HepG2 (cell line): ENCODE results near the gene PNO1. TPM values are rescaled to one million over a fixed set of nuclear protein-coding genes. Genes with fewer than 3 reads are reported as not detected.

Experiments used
- ARNTL ChIP-seq: sonication (generic); formaldehyde crosslinking; IDR thresholded peaks from 2 replicates; pipeline ENCODE4 v1.4.0; 2020; ENCODE audit warnings: mild to moderate bottlenecking, missing genetic modification reagents
- CREB1 ChIP-seq, 2 experiments: fragments of 450-650 bp in 1 of 2; IDR thresholded peaks; 2 replicates each; pipeline ENCODE4 v1.6.1; 2016 to 2017; ENCODE audit warnings: control low read depth in 1 of 2, mild to moderate bottlenecking in 1 of 2, missing compliant biosample characterization in 1 of 2, missing genetic modification characterization in 1 of 2
- ELF3 ChIP-seq: IDR thresholded peaks from 2 replicates; pipeline ENCODE4 v1.6.1; 2016; ENCODE audit warnings: missing genetic modification reagents, missing compliant biosample characterization
- ELF4 ChIP-seq: sonication (generic); formaldehyde crosslinking; IDR thresholded peaks from 2 replicates; pipeline ENCODE4 v1.5.0; 2020; ENCODE audit warnings: missing genetic modification reagents, mild to moderate bottlenecking, moderate library complexity, borderline replicate concordance
- FOSL2 ChIP-seq: sonication (generic); formaldehyde crosslinking; IDR thresholded peaks from 2 replicates; pipeline ENCODE4 v1.4.0; 2020; ENCODE audit warnings: missing genetic modification reagents
- GTF2F1 ChIP-seq: fragments of 150-350 bp; IDR thresholded peaks from 2 replicates; pipeline ENCODE4 v1.6.1; 2014; ENCODE audit warnings: low read length
- KAT7 ChIP-seq: IDR thresholded peaks from 2 replicates; pipeline ENCODE4 v1.6.1; 2018; ENCODE audit warnings: borderline replicate concordance, missing compliant biosample characterization
- MEIS1 ChIP-seq: sonication (generic); formaldehyde crosslinking; IDR thresholded peaks from 2 replicates; pipeline ENCODE4 v1.9.0; 2021; ENCODE audit warnings: mild to moderate bottlenecking, missing genetic modification reagents, moderate library complexity, borderline replicate concordance
- NR2C2 ChIP-seq: sonication (generic); formaldehyde crosslinking; IDR thresholded peaks from 2 replicates; pipeline ENCODE4 v1.4.0; 2020; ENCODE audit warnings: missing genetic modification reagents, mild to moderate bottlenecking, moderate library complexity, borderline replicate concordance
- NR2F1 ChIP-seq, 2 experiments: fragments of 450-650 bp in 1 of 2; formaldehyde crosslinking in 1 of 2; IDR thresholded peaks; 2 replicates each; pipeline versions ENCODE4 v1.5.0 to v1.6.1; 2016 to 2020; ENCODE audit warnings: mild to moderate bottlenecking in 1 of 2, missing compliant biosample characterization in 1 of 2, missing genetic modification reagents in 1 of 2, moderate library complexity in 1 of 2
- PRPF4 ChIP-seq: fragments of 200-400 bp; formaldehyde crosslinking; IDR thresholded peaks from 2 replicates; pipeline ENCODE4 v1.6.1; 2016; ENCODE audit warnings: low read length, low read depth; ENCODE audit not compliant: poor library complexity, severe bottlenecking
- RELA ChIP-seq: sonication (generic); formaldehyde crosslinking; IDR thresholded peaks from 2 replicates; pipeline ENCODE4 v1.4.0; 2020; ENCODE audit warnings: missing genetic modification reagents
- SNAI1 ChIP-seq: sonication (generic); formaldehyde crosslinking; IDR thresholded peaks from 2 replicates; pipeline ENCODE4 v1.5.0; 2020; ENCODE audit warnings: mild to moderate bottlenecking, missing genetic modification reagents, borderline replicate concordance
- SSRP1 ChIP-seq: IDR thresholded peaks from 2 replicates; pipeline ENCODE4 v1.6.1; 2016; ENCODE audit warnings: control low read depth
- XRCC5 ChIP-seq: fragments of 200-400 bp; formaldehyde crosslinking; optimal IDR thresholded peaks from 2 replicates; pipeline ENCODE3; 2017; ENCODE audit warnings: mild to moderate bottlenecking, low read length
- ZNF10 ChIP-seq: sonication (generic); formaldehyde crosslinking; IDR thresholded peaks from 2 replicates; pipeline ENCODE4 v1.4.0; 2020; ENCODE audit warnings: mild to moderate bottlenecking, low read depth, missing genetic modification reagents, borderline replicate concordance
- ZNF143 ChIP-seq: sonication (generic); formaldehyde crosslinking; IDR thresholded peaks from 2 replicates; pipeline ENCODE4 v1.4.0; 2020; ENCODE audit warnings: missing genetic modification reagents
- ZNF333 ChIP-seq: sonication (generic); formaldehyde crosslinking; IDR thresholded peaks from 2 replicates; pipeline ENCODE4 v1.4.0; 2020; ENCODE audit warnings: mild to moderate bottlenecking, missing genetic modification reagents, borderline replicate concordance
- ZNF672 ChIP-seq: sonication (generic); formaldehyde crosslinking; IDR thresholded peaks from 2 replicates; pipeline ENCODE4 v1.8.1; 2022; ENCODE audit warnings: missing genetic modification reagents
- ZNF747 ChIP-seq: sonication (generic); formaldehyde crosslinking; IDR thresholded peaks from 2 replicates; pipeline ENCODE4 v1.8.1; 2023; ENCODE audit warnings: missing genetic modification reagents, mild to moderate bottlenecking, borderline replicate concordance
- ZZZ3 ChIP-seq: sonication (generic); formaldehyde crosslinking; IDR thresholded peaks from 2 replicates; pipeline ENCODE4 v1.4.0; 2020; ENCODE audit warnings: missing genetic modification reagents, mild to moderate bottlenecking, borderline replicate concordance
- polyA plus RNA-seq, 8 experiments: library from polyadenylated mRNA; depleted of rRNA in 3 of 8; stranded (reverse) in 7 of 8; unstranded in 1 of 8; fragments of >200 nt; fragmentation: Illumina TruSeq in 4 of 8; extraction: Trizol in 4 of 8; gene quantifications; 2 replicates each; pipeline versions ENCODE4 v1.2.1 to v1.2.3, GENCODE V29; 2011 to 2016; ENCODE audit warnings: low read depth in 4 of 8, missing spikeins in 1 of 8, mixed read lengths in 1 of 8; ENCODE audit not compliant: insufficient read depth in 1 of 8
- total RNA-seq, 5 experiments: library from RNA; depleted of rRNA; stranded (reverse); fragments of >200 nt; fragmentation: Illumina TruSeq; extraction: Trizol; gene quantifications; 2 replicates each; pipeline ENCODE4 v1.2.3, GENCODE V29; 2016; ENCODE audit warnings: low read depth in 1 of 5
- TF ChIP-seq, protein P1 (sequence below): sonication (generic); formaldehyde crosslinking; IDR thresholded peaks from 2 replicates; pipeline ENCODE4 v1.8.1; 2022; ENCODE audit warnings: low read depth, mild to moderate bottlenecking, missing genetic modification reagents
- TF ChIP-seq, protein P2 (sequence below): sonication (generic); formaldehyde crosslinking; IDR thresholded peaks from 2 replicates; pipeline ENCODE4 v1.4.0; 2020; ENCODE audit warnings: low read depth, missing genetic modification reagents

PNO1 gene
- total and polyA plus RNA-seq, 2 of the 13 experiments (the other 11 are each of a cell fraction or from before 2014, with no cell fraction given) = 12.8 to 48.5 TPM

DNA sequence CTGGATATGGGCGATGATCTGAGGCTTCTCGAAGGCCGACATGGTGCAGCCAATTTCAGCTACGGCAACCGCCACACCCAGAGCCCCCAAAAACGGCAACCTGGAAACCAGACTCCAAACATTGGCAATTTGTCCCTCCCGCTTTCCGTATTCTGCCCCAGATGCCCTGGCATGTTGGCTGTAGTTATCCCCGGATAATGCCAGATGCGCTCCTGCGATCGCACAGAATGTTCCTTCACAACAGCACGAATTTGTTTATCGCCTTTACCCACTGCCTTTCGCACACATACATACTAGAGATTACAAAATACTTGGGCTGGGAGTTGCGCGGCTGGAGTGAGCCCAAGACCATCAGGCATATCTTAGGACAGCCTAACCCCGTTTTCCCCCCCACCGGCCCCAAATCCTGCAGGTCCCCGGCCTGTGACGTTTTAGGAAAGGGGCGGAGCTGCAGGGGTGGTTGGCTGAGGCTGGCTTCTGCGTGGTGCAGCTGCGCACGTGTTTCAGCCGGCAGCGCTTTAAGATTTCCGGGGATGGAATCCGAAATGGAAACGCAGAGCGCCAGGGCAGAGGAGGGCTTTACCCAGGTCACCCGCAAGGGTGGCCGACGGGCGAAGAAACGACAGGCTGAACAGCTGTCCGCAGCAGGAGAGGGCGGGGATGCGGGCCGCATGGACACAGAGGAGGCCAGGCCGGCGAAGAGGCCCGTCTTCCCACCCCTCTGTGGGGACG is at the start of gene PNO1 (continued):
- TF ChIP-seq, protein P1, sequence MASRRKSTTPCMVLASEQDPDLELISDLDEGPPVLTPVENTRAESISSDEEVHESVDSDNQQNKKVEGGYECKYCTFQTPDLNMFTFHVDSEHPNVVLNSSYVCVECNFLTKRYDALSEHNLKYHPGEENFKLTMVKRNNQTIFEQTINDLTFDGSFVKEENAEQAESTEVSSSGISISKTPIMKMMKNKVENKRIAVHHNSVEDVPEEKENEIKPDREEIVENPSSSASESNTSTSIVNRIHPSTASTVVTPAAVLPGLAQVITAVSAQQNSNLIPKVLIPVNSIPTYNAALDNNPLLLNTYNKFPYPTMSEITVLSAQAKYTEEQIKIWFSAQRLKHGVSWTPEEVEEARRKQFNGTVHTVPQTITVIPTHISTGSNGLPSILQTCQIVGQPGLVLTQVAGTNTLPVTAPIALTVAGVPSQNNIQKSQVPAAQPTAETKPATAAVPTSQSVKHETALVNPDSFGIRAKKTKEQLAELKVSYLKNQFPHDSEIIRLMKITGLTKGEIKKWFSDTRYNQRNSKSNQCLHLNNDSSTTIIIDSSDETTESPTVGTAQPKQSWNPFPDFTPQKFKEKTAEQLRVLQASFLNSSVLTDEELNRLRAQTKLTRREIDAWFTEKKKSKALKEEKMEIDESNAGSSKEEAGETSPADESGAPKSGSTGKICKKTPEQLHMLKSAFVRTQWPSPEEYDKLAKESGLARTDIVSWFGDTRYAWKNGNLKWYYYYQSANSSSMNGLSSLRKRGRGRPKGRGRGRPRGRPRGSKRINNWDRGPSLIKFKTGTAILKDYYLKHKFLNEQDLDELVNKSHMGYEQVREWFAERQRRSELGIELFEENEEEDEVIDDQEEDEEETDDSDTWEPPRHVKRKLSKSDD = 0 out of 2 replicates have a peak, but pooled peaks have one; percentile 45
- 0 out of 2 replicates have a peak, but pooled peaks have one; percentile 14 for TF ChIP-seq SNAI1 (CRISPR knock-in tag)
- TF ChIP-seq ARNTL (CRISPR knock-in tag) = peak; percentile 97
- peak; percentile 38; the same call in 1 of the 2 replicates for TF ChIP-seq FOSL2 (CRISPR knock-in tag)
- 0 out of 4 replicates have a peak, but pooled peaks of 1 of the 2 experiments have one; percentile 14 for TF ChIP-seq NR2F1 (CRISPR knock-in tag; IDR thresholded peaks at IDR 0.05)
- TF ChIP-seq KAT7 (CRISPR knock-in tag) = 0 out of 2 replicates have a peak, but pooled peaks have one; percentile 51
- peak; percentile 78; the same call in 1 of the 2 replicates for TF ChIP-seq ZZZ3 (CRISPR knock-in tag)
- peak; percentile 85 for TF ChIP-seq ZNF143 (CRISPR knock-in tag)
- TF ChIP-seq ZNF747 (CRISPR knock-in tag) = peak; percentile 86
- TF ChIP-seq XRCC5 = peak; percentile 76
- peak; percentile 58; the same call in 1 of the 2 replicates for TF ChIP-seq GTF2F1
- peak; percentile 91 for TF ChIP-seq ELF4 (CRISPR knock-in tag)
- TF ChIP-seq MEIS1 (CRISPR knock-in tag) = peak; percentile 90; the same call in 1 of the 2 replicates
- no peak for TF ChIP-seq SSRP1 (CRISPR knock-in tag)
- peak; percentile 89 for TF ChIP-seq CREB1 (IDR thresholded peaks at IDR 0.05)
- peak; percentile 99 for TF ChIP-seq CREB1 (CRISPR knock-in tag; IDR thresholded peaks at IDR 0.05)
- TF ChIP-seq, protein P2, sequence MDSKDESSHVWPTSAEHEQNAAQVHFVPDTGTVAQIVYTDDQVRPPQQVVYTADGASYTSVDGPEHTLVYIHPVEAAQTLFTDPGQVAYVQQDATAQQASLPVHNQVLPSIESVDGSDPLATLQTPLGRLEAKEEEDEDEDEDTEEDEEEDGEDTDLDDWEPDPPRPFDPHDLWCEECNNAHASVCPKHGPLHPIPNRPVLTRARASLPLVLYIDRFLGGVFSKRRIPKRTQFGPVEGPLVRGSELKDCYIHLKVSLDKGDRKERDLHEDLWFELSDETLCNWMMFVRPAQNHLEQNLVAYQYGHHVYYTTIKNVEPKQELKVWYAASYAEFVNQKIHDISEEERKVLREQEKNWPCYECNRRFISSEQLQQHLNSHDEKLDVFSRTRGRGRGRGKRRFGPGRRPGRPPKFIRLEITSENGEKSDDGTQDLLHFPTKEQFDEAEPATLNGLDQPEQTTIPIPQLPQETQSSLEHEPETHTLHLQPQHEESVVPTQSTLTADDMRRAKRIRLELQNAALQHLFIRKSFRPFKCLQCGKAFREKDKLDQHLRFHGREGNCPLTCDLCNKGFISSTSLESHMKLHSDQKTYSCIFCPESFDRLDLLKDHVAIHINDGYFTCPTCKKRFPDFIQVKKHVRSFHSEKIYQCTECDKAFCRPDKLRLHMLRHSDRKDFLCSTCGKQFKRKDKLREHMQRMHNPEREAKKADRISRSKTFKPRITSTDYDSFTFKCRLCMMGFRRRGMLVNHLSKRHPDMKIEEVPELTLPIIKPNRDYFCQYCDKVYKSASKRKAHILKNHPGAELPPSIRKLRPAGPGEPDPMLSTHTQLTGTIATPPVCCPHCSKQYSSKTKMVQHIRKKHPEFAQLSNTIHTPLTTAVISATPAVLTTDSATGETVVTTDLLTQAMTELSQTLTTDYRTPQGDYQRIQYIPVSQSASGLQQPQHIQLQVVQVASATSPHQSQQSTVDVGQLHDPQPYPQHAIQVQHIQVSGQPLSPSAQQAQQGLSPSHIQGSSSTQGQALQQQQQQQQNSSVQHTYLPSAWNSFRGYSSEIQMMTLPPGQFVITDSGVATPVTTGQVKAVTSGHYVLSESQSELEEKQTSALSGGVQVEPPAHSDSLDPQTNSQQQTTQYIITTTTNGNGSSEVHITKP (CRISPR knock-in tag) = 0 out of 2 replicates have a peak, but pooled peaks have one; percentile 49
- TF ChIP-seq ELF3 (CRISPR knock-in tag) = peak; percentile 49
- no peak for TF ChIP-seq PRPF4
- TF ChIP-seq NR2C2 = peak; percentile 91
- TF ChIP-seq ZNF672 (CRISPR knock-in tag) = no peak
- peak; percentile 86; the same call in 1 of the 2 replicates for TF ChIP-seq ZNF333 (CRISPR knock-in tag)
- TF ChIP-seq ZNF10 (CRISPR knock-in tag) = peak; percentile 21; the same call in 1 of the 2 replicates
- no peak; the same call in 1 of the 2 replicates for TF ChIP-seq RELA (CRISPR knock-in tag)
